HG02642 (cell line): ENCODE measurements around the gene USP3.
"Not testable (repeated sequence)": the region's sequence is repeated elsewhere in the genome, so short reads cannot be mapped to it uniquely, and the experiment has no call there.

Source experiments
- ATAC-seq: cut with Tn5 transposase; IDR thresholded peaks from one replicate; pipeline ENCODE4 v1.9.1; 2021; ENCODE audit warnings: mild to moderate bottlenecking; ENCODE audit not compliant: unreplicated experiment, poor library complexity

USP3 gene

GRCh38 chr15:63509955-63510940 is 5.9 kb downstream of the USP3 start:
- ATAC-seq, result no peak

DNA sequence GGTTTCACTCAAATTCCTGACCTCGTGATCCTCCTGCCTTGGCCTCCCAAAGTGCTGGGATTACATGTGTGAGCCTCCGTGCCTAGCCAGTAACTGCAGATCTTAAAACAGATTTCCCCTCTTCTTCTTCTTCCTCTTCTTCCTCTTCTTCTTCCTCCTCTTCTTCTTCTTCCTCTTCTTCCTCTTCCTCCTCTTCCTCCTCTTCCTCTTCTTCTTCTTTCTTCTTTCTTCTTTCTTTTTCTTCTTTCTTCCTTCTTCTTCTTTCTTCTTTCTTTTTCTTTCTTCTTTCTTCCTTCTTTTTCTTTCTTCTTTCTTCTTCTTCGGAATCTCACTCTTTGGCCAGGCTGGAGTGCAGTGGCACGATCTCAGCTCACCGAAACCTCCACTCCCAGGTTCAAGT is 7.8 kb downstream of the USP3 start:
- no peak for ATAC-seq

DNA sequence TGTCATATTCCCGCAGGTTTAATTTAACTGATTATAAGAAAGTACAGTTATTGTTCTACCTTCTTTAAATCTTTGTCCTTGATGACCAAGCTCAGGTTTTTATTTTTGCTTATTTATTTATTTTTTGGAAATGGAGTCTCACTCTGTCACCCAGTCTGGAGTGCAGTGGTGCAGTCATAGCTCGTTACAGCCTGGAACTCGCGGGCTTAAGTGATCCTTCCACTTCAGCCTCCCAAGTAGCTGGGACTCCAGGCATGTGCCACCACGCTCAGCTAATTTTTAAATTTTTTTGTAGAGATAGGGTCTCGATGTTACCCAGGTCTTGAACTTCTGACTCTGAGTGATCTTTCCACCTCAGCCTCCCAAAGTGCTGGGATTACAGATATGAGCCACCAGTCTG is 8.9 kb downstream of the USP3 start:
- ATAC-seq, result no peak

DNA sequence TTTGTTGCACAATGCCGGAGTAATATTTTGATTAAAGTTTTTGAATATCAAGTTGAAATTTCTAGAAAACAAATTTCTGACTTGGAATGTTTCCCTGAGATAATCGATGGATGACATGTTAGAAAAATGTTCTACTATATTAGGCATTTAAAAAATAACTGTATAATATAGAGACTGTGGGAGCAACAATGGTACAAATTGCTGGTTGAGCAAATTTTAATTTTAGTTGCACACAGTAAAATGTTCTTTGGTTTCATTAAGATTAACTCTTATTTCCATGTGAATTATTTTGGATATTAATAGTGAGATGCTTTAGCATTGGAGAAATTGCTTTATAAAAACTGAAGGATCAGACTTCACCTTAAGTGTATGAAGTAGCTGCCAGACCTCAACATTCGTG is 9.3 kb downstream of the USP3 start:
- ATAC-seq, result no peak

DNA sequence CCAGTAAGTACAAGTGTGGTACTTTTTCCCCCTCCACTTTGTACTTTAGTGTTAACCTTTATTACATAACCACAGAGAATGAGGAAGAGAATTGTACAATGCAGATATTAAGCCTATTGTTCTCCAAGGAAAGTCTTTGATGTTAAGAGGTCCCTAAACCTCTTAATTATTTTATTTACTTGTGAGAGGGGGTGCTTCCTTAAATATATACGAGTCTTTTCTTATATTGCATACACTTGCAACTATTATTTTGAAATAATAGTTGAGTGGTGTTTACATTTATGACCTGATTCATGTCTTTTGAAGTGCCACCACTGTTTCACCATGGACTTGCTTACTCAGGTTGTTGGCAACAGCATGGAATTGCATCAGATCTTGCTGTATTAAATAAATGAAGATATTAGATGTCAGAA is 10.1 kb downstream of the USP3 start:
- ATAC-seq, result no peak

DNA sequence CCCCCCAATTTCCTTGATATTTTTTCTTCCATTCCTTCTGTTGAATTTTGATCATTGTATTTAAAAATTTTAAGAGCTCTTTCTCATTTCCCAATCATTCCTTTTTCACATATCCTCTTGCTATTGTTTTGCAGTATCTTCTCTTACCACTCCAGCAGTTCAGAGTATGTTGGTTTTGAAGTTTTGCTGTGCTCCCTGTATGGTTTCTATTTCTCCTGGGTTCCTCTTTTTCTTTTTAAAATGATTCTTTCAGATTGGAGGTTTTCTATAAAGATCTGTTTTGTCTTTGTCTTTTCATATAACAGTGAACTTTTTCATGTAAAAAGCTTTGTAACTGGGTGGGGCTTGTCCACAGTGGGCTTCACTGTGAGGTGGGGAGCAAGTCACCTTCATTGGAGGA is 12.8 kb downstream of the USP3 start:
- no peak for ATAC-seq

GRCh38 chr15:63517628-63518027 is 13.2 kb downstream of the USP3 start:
- no peak for ATAC-seq

DNA sequence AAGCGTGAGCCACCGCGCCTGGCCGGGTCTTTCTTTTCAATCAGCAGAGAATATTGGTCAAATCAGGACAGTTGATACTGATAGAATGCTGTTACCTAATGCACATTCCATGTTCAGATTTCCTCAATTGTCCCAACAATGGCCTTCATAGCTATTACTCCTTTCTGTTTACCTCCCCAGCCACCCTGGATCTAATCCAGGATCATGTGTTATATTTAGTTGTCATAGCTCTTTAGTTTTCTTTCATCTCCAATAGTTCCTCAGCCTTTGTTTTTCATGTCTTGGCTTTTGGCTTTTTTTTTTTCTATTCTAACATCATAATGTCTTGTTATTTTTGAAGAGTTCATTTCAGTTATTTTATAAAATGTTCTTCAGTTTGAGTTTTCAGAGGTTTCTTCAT is 14.6 kb downstream of the USP3 start:
- ATAC-seq, result no peak

- ATAC-seq, result no peak
Observed at GRCh38 chr15:63519548-63520178, 15.3 kb downstream of the USP3 start.

GRCh38 chr15:63520462-63520861 is 16.1 kb downstream of the USP3 start:
- ATAC-seq, result not testable (repeated sequence)

DNA sequence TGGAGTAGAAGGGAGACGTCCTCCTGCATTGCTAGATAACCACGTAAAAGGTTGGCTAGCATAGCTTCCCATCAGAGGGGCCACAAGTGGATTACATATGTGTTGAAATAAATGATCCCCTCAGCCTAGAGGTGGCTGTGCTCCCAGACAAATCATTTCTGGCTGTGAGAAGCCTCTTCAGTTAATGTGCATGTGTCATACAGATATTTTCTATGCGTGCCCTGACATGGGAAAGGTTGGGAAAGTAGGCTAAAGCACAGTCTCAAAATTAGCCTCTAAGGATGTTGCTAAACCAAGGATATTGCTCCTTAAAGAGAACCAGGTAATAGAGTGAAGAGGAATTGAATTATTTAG is 17.8 kb downstream of the USP3 start:
- ATAC-seq, result no peak

GRCh38 chr15:63523306-63523990 is 19.1 kb downstream of the USP3 start:
- no peak for ATAC-seq

GRCh38 chr15:63524316-63525015 is 20.1 kb downstream of the USP3 start:
- no peak for ATAC-seq

DNA sequence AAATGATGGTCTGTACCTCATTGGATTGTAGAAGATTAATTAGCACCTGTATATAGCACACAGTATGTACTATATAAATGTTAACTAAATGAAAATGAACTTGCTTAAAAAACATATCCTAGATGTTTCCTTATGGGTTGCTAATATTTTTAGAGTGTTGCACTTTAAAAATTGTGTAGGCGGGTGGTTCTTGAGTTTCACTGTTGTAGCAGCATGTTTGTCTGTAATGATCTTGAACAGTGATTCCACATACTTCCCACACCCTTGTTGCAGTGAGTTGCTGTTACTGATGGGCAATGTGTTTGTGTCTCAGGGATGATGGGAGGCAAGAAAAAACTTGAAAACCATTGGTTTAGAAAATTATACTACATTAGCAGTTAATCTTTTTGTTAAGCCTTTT is 22.0 kb downstream of the USP3 start:
- ATAC-seq, result no peak

- no peak for ATAC-seq
Observed at GRCh38 chr15:63528138-63528659, 23.8 kb downstream of the USP3 start.

GRCh38 chr15:63530235-63530634 is 25.8 kb downstream of the USP3 start:
- no peak for ATAC-seq

GRCh38 chr15:63530752-63531299 is 26.4 kb downstream of the USP3 start:
- no peak for ATAC-seq

- no peak for ATAC-seq
Observed at GRCh38 chr15:63531586-63531985, 27.2 kb downstream of the USP3 start.

DNA sequence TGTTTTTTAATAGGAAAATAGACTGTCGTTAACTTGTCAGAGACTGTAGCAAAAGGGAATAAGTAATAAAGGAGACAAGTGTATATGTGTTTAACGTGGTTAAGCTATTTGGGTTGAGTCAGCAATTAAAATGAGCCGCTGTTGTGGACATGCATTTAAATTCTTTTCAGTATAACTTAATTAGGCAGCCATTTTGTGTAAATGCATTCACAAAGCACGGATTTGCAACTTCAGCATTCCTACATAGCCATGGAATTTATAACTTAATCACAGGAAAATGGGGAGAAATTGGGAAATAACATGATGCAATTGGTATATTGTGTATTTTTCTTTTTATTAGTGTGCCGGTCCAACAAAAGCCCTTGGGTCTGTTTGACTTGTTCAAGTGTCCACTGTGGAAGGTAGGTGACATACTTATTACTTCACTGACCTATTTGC is 27.9 kb downstream of the USP3 start:
- no peak for ATAC-seq

- ATAC-seq, result not testable (repeated sequence)
Observed at GRCh38 chr15:63534888-63535287, 30.5 kb downstream of the USP3 start.
